ENCODE data around the gene GNLY.

- TF ChIP-seq CTCF (IDR thresholded peaks at IDR 0.05 in 2 of 3, conservative IDR thresholded peaks at IDR 0.05 in 1 of 3; ENCODE audit: insufficient read depth in 2 of 3, low read depth in 1 of 3, low read length in 3 of 3) (peak; percentile 82 to 92 (median 88)), RAD51 (IDR thresholded peaks at IDR 0.05; ENCODE audit: borderline replicate concordance, low read depth) (no peak), ZNF274 (IDR thresholded peaks at IDR 0.05; ENCODE audit: borderline replicate concordance, low read depth, low read length) (no peak), ZFP36 (IDR thresholded peaks at IDR 0.05; ENCODE audit: low read depth, low read length, partially characterized antibody) (no peak), NFXL1 (CRISPR knock-in tag; IDR thresholded peaks at IDR 0.05) (no peak), ATF1 (CRISPR knock-in tag; IDR thresholded peaks at IDR 0.05) (no peak), ATF1 (tag; IDR thresholded peaks at IDR 0.05) (peak; percentile 27; the same call in 1 of the 2 replicates), TBL1XR1 (IDR thresholded peaks at IDR 0.05; ENCODE audit: low read length in 2 of 2) (no peak)
- TF ChIP-seq, protein P1, sequence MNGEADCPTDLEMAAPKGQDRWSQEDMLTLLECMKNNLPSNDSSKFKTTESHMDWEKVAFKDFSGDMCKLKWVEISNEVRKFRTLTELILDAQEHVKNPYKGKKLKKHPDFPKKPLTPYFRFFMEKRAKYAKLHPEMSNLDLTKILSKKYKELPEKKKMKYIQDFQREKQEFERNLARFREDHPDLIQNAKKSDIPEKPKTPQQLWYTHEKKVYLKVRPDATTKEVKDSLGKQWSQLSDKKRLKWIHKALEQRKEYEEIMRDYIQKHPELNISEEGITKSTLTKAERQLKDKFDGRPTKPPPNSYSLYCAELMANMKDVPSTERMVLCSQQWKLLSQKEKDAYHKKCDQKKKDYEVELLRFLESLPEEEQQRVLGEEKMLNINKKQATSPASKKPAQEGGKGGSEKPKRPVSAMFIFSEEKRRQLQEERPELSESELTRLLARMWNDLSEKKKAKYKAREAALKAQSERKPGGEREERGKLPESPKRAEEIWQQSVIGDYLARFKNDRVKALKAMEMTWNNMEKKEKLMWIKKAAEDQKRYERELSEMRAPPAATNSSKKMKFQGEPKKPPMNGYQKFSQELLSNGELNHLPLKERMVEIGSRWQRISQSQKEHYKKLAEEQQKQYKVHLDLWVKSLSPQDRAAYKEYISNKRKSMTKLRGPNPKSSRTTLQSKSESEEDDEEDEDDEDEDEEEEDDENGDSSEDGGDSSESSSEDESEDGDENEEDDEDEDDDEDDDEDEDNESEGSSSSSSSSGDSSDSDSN (IDR thresholded peaks at IDR 0.05; ENCODE audit: borderline replicate concordance in 1 of 2, low read depth in 2 of 2, low read length in 2 of 2): no peak
Observed at GRCh38 chr2:85707304-85707703, 13.1 kb downstream of the GNLY start.
